H1 (cell line): ENCODE data around the gene SLCO4A1. TPM values are rescaled to one million over a fixed set of nuclear protein-coding genes. Genes with fewer than 3 reads are reported as not detected.

Experiments used
- CTCF ChIA-PET: fragments of 300-600 bp; sonication (Branson Sonifier 250); formaldehyde crosslinking; loops from one replicate; lab custom pipeline; 2021; ENCODE audit not compliant: partially characterized antibody; lab: Charles Lee
- POLR2A ChIA-PET: fragments of 300-600 bp; sonication (Branson Sonifier 250); formaldehyde crosslinking; loops from one replicate; lab custom pipeline; 2021; ENCODE audit warnings: inconsistent platforms; ENCODE audit not compliant: partially characterized antibody; lab: Charles Lee
- DNase-seq, 2 experiments: peaks; one replicate each; pipeline versions ENCODE4 v3.0.0 to v3.0.0-alpha.2; 2010 to 2022; ENCODE audit warnings: low spot score in 2 of 2, low read depth in 1 of 2, mixed read lengths in 1 of 2
- FAIRE-seq: peaks from 2 replicates; lab custom pipeline; 2011; peaks lifted over from hg19 to GRCh38; lab: Jason Lieb, UNC
- H2AFZ ChIP-seq: 2 replicates; pipeline ENCODE4 v1.8.1; 2012; ENCODE audit warnings: low read length, inconsistent platforms
- H2AK5ac ChIP-seq: 2 replicates; pipeline ENCODE4 v1.6.1; 2013; ENCODE audit warnings: low read depth, low read length
- H2BK120ac ChIP-seq: replicated peaks from 2 replicates; pipeline ENCODE3; 2013; ENCODE audit warnings: low read depth, low read length, inconsistent platforms
- H2BK12ac ChIP-seq: 2 replicates; pipeline ENCODE4 v1.6.1; 2013; ENCODE audit warnings: low read depth, low read length
- H2BK15ac ChIP-seq: 2 replicates; pipeline ENCODE4 v1.6.1; 2013; ENCODE audit warnings: low read length
- H2BK20ac ChIP-seq: 2 replicates; pipeline ENCODE4 v1.6.1; 2013; ENCODE audit warnings: low read length
- H2BK5ac ChIP-seq: 2 replicates; pipeline ENCODE4 v1.6.1; 2013; ENCODE audit warnings: low read depth, low read length
- H3K14ac ChIP-seq: 2 replicates; pipeline ENCODE4 v1.6.1; 2013; ENCODE audit warnings: inconsistent platforms; ENCODE audit not compliant: insufficient read length
- H3K18ac ChIP-seq: 2 replicates; pipeline ENCODE4 v1.6.1; 2013; ENCODE audit warnings: low read length; ENCODE audit errors: extremely low read depth
- H3K23ac ChIP-seq: 2 replicates; pipeline ENCODE4 v1.6.1; 2013; ENCODE audit warnings: inconsistent platforms; ENCODE audit not compliant: insufficient read length
- H3K23me2 ChIP-seq: 2 replicates; pipeline ENCODE4 v1.6.1; 2013; ENCODE audit warnings: low read depth, low read length
- H3K27ac ChIP-seq: 2 replicates; pipeline ENCODE4 v1.6.1; 2011; ENCODE audit warnings: low read depth, low read length, inconsistent platforms
- H3K27me3 ChIP-seq, 4 experiments: replicated peaks in 1 of 4; 1 replicate in 1 of 4; 2 replicates in 3 of 4; pipeline versions ENCODE4 v1.6.1 to v1.8.1; 2011 to 2013; ENCODE audit warnings: low read length in 3 of 4, mild to moderate bottlenecking in 3 of 4, inconsistent platforms in 2 of 4, mixed read lengths in 2 of 4, moderate library complexity in 1 of 4; ENCODE audit not compliant: control insufficient read depth in 3 of 4, insufficient read depth in 3 of 4; ENCODE audit errors: extremely low read depth in 1 of 4
- H3K36me3 ChIP-seq, 4 experiments: 2 replicates each; pipeline versions ENCODE4 v1.6.1 to v1.8.1; 2011 to 2013; ENCODE audit warnings: mild to moderate bottlenecking in 4 of 4, low read length in 3 of 4, moderate library complexity in 2 of 4, control low read depth in 1 of 4, inconsistent platforms in 1 of 4; ENCODE audit not compliant: insufficient read depth in 4 of 4, control insufficient read depth in 2 of 4
- H3K4ac ChIP-seq: replicated peaks from 2 replicates; pipeline ENCODE3; 2013; ENCODE audit warnings: low read length, low read depth, mixed read lengths, inconsistent platforms; ENCODE audit not compliant: insufficient read length
- H3K4me1 ChIP-seq, 4 experiments: replicated peaks in 1 of 4; 1 replicate in 1 of 4; 2 replicates in 3 of 4; pipeline versions ENCODE4 v1.6.1 to v1.8.1; 2011 to 2013; ENCODE audit warnings: low read length in 3 of 4, inconsistent platforms in 2 of 4, mixed read lengths in 1 of 4; ENCODE audit not compliant: insufficient read depth in 4 of 4, control insufficient read depth in 3 of 4
- H3K4me2 ChIP-seq, 2 experiments: 2 replicates each; pipeline versions ENCODE4 v1.6.1 to v1.8.1; 2011 to 2013; ENCODE audit warnings: low read depth in 2 of 2, low read length in 2 of 2, control low read depth in 1 of 2, inconsistent platforms in 1 of 2, mild to moderate bottlenecking in 1 of 2; ENCODE audit not compliant: insufficient read depth in 1 of 2
- H3K4me3 ChIP-seq, 4 experiments: fragments of 200-600, 300-600 bp in 1 of 4; sonication (generic), shearing (Covaris generic), sonication (Bioruptor Twin) in 1 of 4; 2 replicates each; pipeline versions ENCODE4 v1.5.1 to v1.8.1; 2011 to 2016; ENCODE audit warnings: low read length in 4 of 4, low read depth in 3 of 4, control low read depth in 2 of 4, inconsistent platforms in 2 of 4, mild to moderate bottlenecking in 2 of 4, mixed read lengths in 1 of 4, moderate library complexity in 1 of 4; ENCODE audit not compliant: insufficient read depth in 2 of 4; ENCODE audit errors: extremely low read depth in 1 of 4
- H3K56ac ChIP-seq: replicated peaks from 2 replicates; pipeline ENCODE3; 2013; ENCODE audit warnings: low read depth, mild to moderate bottlenecking, mixed read lengths, low read length, inconsistent platforms; ENCODE audit not compliant: insufficient read length
- H3K79me1 ChIP-seq: 2 replicates; pipeline ENCODE4 v1.6.1; 2013; ENCODE audit warnings: low read depth, low read length, control low read depth
- H3K79me2 ChIP-seq, 2 experiments: 2 replicates each; pipeline versions ENCODE4 v1.6.1 to v1.8.1; 2012 to 2013; ENCODE audit warnings: low read length in 2 of 2, mild to moderate bottlenecking in 2 of 2, inconsistent platforms in 1 of 2; ENCODE audit not compliant: insufficient read depth in 2 of 2, control insufficient read depth in 1 of 2
- H3K9ac ChIP-seq, 4 experiments: replicated peaks in 1 of 4; 1 replicate in 1 of 4; 2 replicates in 3 of 4; pipeline versions ENCODE4 v1.6.1 to v1.8.1; 2011 to 2013; ENCODE audit warnings: low read depth in 3 of 4, low read length in 3 of 4, control low read depth in 2 of 4, mild to moderate bottlenecking in 2 of 4, moderate library complexity in 2 of 4, inconsistent platforms in 1 of 4; ENCODE audit errors: extremely low read depth in 1 of 4
- H3K9me3 ChIP-seq, 2 experiments: 2 replicates each; pipeline versions ENCODE4 v1.6.1 to v1.8.1; 2012 to 2013; ENCODE audit warnings: mild to moderate bottlenecking in 2 of 2, moderate library complexity in 2 of 2, control low read depth in 1 of 2, inconsistent platforms in 1 of 2, low read depth in 1 of 2, low read length in 1 of 2, mixed read lengths in 1 of 2; ENCODE audit not compliant: insufficient read depth in 2 of 2
- H4K20me1 ChIP-seq, 2 experiments: replicated peaks in 1 of 2; 2 replicates each; pipeline versions ENCODE3 to v1.8.1; 2011 to 2013; ENCODE audit warnings: inconsistent platforms in 2 of 2, low read length in 2 of 2, mild to moderate bottlenecking in 1 of 2; ENCODE audit not compliant: insufficient read depth in 2 of 2, control insufficient read depth in 1 of 2
- H4K5ac ChIP-seq: 2 replicates; pipeline ENCODE4 v1.6.1; 2013; ENCODE audit warnings: low read length, low read depth, mixed read lengths, inconsistent platforms; ENCODE audit not compliant: insufficient read length
- H4K8ac ChIP-seq: 2 replicates; pipeline ENCODE4 v1.8.0; 2013; ENCODE audit warnings: mild to moderate bottlenecking, moderate library complexity, low read length, inconsistent platforms; ENCODE audit not compliant: insufficient read depth; ENCODE audit errors: extremely low read depth
- H4K91ac ChIP-seq: replicated peaks from 2 replicates; pipeline ENCODE3; 2013; ENCODE audit warnings: low read length, mixed read lengths, inconsistent platforms; ENCODE audit not compliant: insufficient read length
- BRCA1 ChIP-seq: IDR thresholded peaks from 2 replicates; pipeline ENCODE4 v1.6.1; 2012; ENCODE audit warnings: low read depth, low read length, improper control_type of control experiment
- CEBPB ChIP-seq: IDR thresholded peaks from 2 replicates; pipeline ENCODE4 v1.6.1; 2012; ENCODE audit warnings: low read depth, low read length
- CHD2 ChIP-seq: IDR thresholded peaks from 2 replicates; pipeline ENCODE4 v1.6.1; 2012; ENCODE audit warnings: low read length, improper control_type of control experiment
- EGR1 ChIP-seq: IDR thresholded peaks from 2 replicates; pipeline ENCODE4 v1.6.1; 2011; ENCODE audit warnings: low read depth, low read length, borderline replicate concordance
- EP300 ChIP-seq, 2 experiments: IDR thresholded peaks; 1 replicate in 1 of 2; 2 replicates in 1 of 2; pipeline ENCODE4 v1.6.1; 2011 to 2012; ENCODE audit warnings: low read depth in 2 of 2, low read length in 2 of 2, mild to moderate bottlenecking in 2 of 2, borderline replicate concordance in 1 of 2, inconsistent platforms in 1 of 2, moderate library complexity in 1 of 2
- MAX ChIP-seq: IDR thresholded peaks from 2 replicates; pipeline ENCODE4 v1.6.1; 2012; ENCODE audit warnings: inconsistent platforms
- RAD21 ChIP-seq, 2 experiments: IDR thresholded peaks in 1 of 2; conservative IDR thresholded peaks in 1 of 2; 2 replicates each; pipeline ENCODE4 v1.6.1; 2011; ENCODE audit warnings: low read depth in 2 of 2, low read length in 2 of 2, improper control_type of control experiment in 1 of 2, inconsistent platforms in 1 of 2, mild to moderate bottlenecking in 1 of 2, moderate library complexity in 1 of 2
- WGBS, 2 experiments: shearing (Covaris generic) in 1 of 2; methylation state at CpG; one replicate each; pipeline versions ENCODE4 v1.1.6 to v1.1.7; 2013 to 2015; ENCODE audit warnings: low lambda C conversion rate in 2 of 2, mixed read lengths in 2 of 2, inconsistent platforms in 1 of 2, low coverage in 1 of 2, missing lambda C conversion rate in 1 of 2; ENCODE audit not compliant: insufficient replicate concordance in 2 of 2, insufficient coverage in 1 of 2, insufficient read length in 1 of 2; ENCODE audit errors: extremely low coverage in 1 of 2, missing lambda C conversion rate in 1 of 2; 5-methylcytosine and 5-hydroxymethylcytosine counted together
- polyA plus RNA-seq, 7 experiments: library from polyadenylated mRNA; depleted of rRNA in 3 of 7; stranded (reverse) in 5 of 7; unstranded in 2 of 7; fragments of >200 nt in 5 of 7; fragments of 200-250 nt in 2 of 7; gene quantifications; 1 replicate in 5 of 7; 2 replicates in 1 of 7; 4 replicates in 1 of 7; pipeline versions ENCODE4 v1.2.1 to v1.2.3, GENCODE V29; 2011 to 2013; ENCODE audit warnings: missing spikeins in 2 of 7, mixed read lengths in 2 of 7
- total RNA-seq: library from RNA; stranded (reverse); fragmentation: NEBNext Ultra II Directional; extraction: Animal tissue kit (Norgen Biotek cat#: 25700); gene quantifications from 2 replicates; pipeline ENCODE4 v1.2.1, GENCODE V29; 2021

SLCO4A1 gene
- total and polyA plus RNA-seq, 2 of the 8 experiments (the other 6 are each of a cell fraction or from before 2014, with no cell fraction given): 10.5 to 18.5 TPM

- DNase-seq (no peak), FAIRE-seq (no peak)
- H2BK12ac ChIP-seq: no peak overlapping the region
- H2BK5ac ChIP-seq: no peak overlapping the region
- no peak overlapping the region for H2BK15ac ChIP-seq
- H3K23me2 ChIP-seq: no peaks in the 10 kb centered on the region
- no peak overlapping the region for H2AFZ ChIP-seq
- no peak for TF ChIP-seq EGR1
- TF ChIP-seq EP300 (IDR thresholded peaks at IDR 0.05; ENCODE audit: borderline replicate concordance in 1 of 2, low read depth in 2 of 2, low read length in 2 of 2): no peak
- TF ChIP-seq MAX: no peak
- no peak for TF ChIP-seq CEBPB
- no peak for TF ChIP-seq CHD2
- no peak for TF ChIP-seq RAD21 (IDR thresholded peaks at IDR 0.05 in 1 of 2, conservative IDR thresholded peaks at IDR 0.05 in 1 of 2; ENCODE audit: low read depth in 2 of 2, low read length in 2 of 2)
- TF ChIP-seq BRCA1: no peak
- no peaks in the 10 kb centered on the region for H3K36me3 ChIP-seq
- H3K56ac ChIP-seq: no peak overlapping the region
- H3K4me3 ChIP-seq: no peak overlapping the region
- H3K4me2 ChIP-seq: no peak overlapping the region
- H4K91ac ChIP-seq: no peak overlapping the region
- H3K27ac ChIP-seq: no peak overlapping the region
- H3K4ac ChIP-seq: no peak overlapping the region
- H4K5ac ChIP-seq: no peak overlapping the region
- WGBS, 2 experiments: 88% methylated on average over 8 of the region's 12 CpGs; no CpG with 5 or more reads in 1 of the 2 experiments
- H2BK20ac ChIP-seq: no peak overlapping the region
- H3K4me1 ChIP-seq: no peaks in the 10 kb centered on the region; a peak in 1 of 7 replicates
- no peaks in the 10 kb centered on the region for H3K79me1 ChIP-seq
- no peak overlapping the region for H2BK120ac ChIP-seq
- H3K79me2 ChIP-seq: no peaks in the 10 kb centered on the region
- no peaks in the 10 kb centered on the region for H3K9me3 ChIP-seq
- no peak overlapping the region for H3K23ac ChIP-seq
- no peak overlapping the region; a peak in 1 of 7 replicates for H3K9ac ChIP-seq
- H4K8ac ChIP-seq: no peak overlapping the region
- POLR2A ChIA-PET: interaction anchor here (0.8 kb wide), 1 partner anchor 11 kb away, joined by 7 read pairs; no protein-coding TSS in a partner anchor
- peaks cover 0 to 4% of the 10 kb centered on the region in 2 experiments for H4K20me1 ChIP-seq
- peaks cover 0 to 2% (median 0%) of the 10 kb centered on the region in 4 experiments; a peak in 2 of 7 replicates for H3K27me3 ChIP-seq
- H3K18ac ChIP-seq: no peak overlapping the region
- CTCF ChIA-PET: interaction anchor here (4.1 kb wide), 1 partner anchor 8 kb away, joined by 22 read pairs; the partner anchor contains the start of gene NTSR1
- H2AK5ac ChIP-seq: no peak overlapping the region
- no peak overlapping the region for H3K14ac ChIP-seq
Measured at GRCh38 chr20:62699741-62700140, 57.4 kb downstream of the SLCO4A1 start.
